SK-N-SH (cell line): Measurements from ENCODE around the gene GATAD2B.

Experiments
- EP300 ChIP-seq, 2 experiments: IDR thresholded peaks; 2 replicates each; pipeline versions ENCODE4 v1.4.0 to v1.6.1; 2012; ENCODE audit warnings: borderline replicate concordance in 1 of 2, low read depth in 1 of 2, low read length in 1 of 2
- EZH2phosphoT487 ChIP-seq: fragments of 200-600 bp; sonication (generic); IDR thresholded peaks from 2 replicates; pipeline ENCODE4 v1.6.1; 2017; ENCODE audit warnings: low read depth, mixed run types, mild to moderate bottlenecking, antibody characterized with exemption, moderate library complexity, borderline replicate concordance
- GABPA ChIP-seq: IDR thresholded peaks from 2 replicates; pipeline ENCODE4 v1.4.0; 2012; ENCODE audit warnings: low read depth, mild to moderate bottlenecking
- JUND ChIP-seq: IDR thresholded peaks from 2 replicates; pipeline ENCODE4 v1.4.0; 2012
- MXI1 ChIP-seq: IDR thresholded peaks from 2 replicates; pipeline ENCODE4 v1.6.1; 2012; ENCODE audit warnings: mild to moderate bottlenecking, low read depth, low read length, improper control_type of control experiment
- NRF1 ChIP-seq: IDR thresholded peaks from 2 replicates; pipeline ENCODE4 v1.6.1; 2012; ENCODE audit warnings: low read depth, mild to moderate bottlenecking, low read length
- POLR2AphosphoS5 ChIP-seq: IDR thresholded peaks from 2 replicates; pipeline ENCODE4 v1.6.1; 2012; ENCODE audit warnings: low read depth, low read length
- SIN3A ChIP-seq: IDR thresholded peaks from 2 replicates; pipeline ENCODE4 v1.6.1; 2012; ENCODE audit warnings: low read depth, mild to moderate bottlenecking, low read length, moderate library complexity, borderline replicate concordance
- TF ChIP-seq, protein P1 (sequence below): fragments of 200-600 bp; sonication (generic); IDR thresholded peaks from 2 replicates; pipeline ENCODE4 v1.6.1; 2017; ENCODE audit warnings: antibody characterized with exemption, mild to moderate bottlenecking, moderate library complexity
- TF ChIP-seq, protein P2 (sequence below): IDR thresholded peaks from 2 replicates; pipeline ENCODE4 v1.4.0; 2012; ENCODE audit warnings: low read depth, borderline replicate concordance
- TF ChIP-seq, protein P3 (sequence below): IDR thresholded peaks from 2 replicates; pipeline ENCODE4; 2012
- TF ChIP-seq, protein P4 (sequence below): IDR thresholded peaks from 2 replicates; pipeline ENCODE4 v1.6.1; 2012; ENCODE audit warnings: mild to moderate bottlenecking, low read depth, low read length, moderate library complexity

DNA sequence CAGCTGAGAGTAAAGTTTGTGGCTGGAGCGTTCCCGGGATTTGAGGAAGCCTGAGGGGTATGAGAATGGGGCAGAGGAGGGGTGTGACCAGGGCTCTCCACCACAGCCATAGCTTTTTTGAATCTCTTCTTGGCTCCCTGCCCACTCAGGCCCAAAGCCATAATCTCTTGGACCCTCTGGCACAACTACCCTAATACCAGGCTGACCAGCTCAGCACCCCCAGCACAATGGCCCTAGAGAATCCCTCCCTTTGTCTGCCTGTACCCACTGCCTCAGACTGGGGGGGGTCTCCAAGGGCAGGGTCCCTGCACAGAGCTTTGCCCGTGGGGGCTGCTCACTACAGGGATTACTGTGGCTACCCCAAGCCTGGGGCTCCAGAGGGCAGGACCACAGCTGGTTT, 16.2 kb upstream of the GATAD2B start:
- no peak for TF ChIP-seq MXI1
- TF ChIP-seq, protein P1, sequence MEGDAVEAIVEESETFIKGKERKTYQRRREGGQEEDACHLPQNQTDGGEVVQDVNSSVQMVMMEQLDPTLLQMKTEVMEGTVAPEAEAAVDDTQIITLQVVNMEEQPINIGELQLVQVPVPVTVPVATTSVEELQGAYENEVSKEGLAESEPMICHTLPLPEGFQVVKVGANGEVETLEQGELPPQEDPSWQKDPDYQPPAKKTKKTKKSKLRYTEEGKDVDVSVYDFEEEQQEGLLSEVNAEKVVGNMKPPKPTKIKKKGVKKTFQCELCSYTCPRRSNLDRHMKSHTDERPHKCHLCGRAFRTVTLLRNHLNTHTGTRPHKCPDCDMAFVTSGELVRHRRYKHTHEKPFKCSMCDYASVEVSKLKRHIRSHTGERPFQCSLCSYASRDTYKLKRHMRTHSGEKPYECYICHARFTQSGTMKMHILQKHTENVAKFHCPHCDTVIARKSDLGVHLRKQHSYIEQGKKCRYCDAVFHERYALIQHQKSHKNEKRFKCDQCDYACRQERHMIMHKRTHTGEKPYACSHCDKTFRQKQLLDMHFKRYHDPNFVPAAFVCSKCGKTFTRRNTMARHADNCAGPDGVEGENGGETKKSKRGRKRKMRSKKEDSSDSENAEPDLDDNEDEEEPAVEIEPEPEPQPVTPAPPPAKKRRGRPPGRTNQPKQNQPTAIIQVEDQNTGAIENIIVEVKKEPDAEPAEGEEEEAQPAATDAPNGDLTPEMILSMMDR = no peak
- TF ChIP-seq SIN3A = no peak
- no peak for TF ChIP-seq POLR2AphosphoS5
- TF ChIP-seq JUND = no peak
- TF ChIP-seq GABPA = no peak
- TF ChIP-seq EZH2phosphoT487 = no peak
- no peak for TF ChIP-seq NRF1
- TF ChIP-seq, protein P2, sequence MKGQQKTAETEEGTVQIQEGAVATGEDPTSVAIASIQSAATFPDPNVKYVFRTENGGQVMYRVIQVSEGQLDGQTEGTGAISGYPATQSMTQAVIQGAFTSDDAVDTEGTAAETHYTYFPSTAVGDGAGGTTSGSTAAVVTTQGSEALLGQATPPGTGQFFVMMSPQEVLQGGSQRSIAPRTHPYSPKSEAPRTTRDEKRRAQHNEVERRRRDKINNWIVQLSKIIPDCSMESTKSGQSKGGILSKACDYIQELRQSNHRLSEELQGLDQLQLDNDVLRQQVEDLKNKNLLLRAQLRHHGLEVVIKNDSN = no peak
- TF ChIP-seq EP300 (IDR thresholded peaks at IDR 0.05; ENCODE audit: borderline replicate concordance in 1 of 2, low read depth in 1 of 2, low read length in 1 of 2) = no peak
- TF ChIP-seq, protein P3, sequence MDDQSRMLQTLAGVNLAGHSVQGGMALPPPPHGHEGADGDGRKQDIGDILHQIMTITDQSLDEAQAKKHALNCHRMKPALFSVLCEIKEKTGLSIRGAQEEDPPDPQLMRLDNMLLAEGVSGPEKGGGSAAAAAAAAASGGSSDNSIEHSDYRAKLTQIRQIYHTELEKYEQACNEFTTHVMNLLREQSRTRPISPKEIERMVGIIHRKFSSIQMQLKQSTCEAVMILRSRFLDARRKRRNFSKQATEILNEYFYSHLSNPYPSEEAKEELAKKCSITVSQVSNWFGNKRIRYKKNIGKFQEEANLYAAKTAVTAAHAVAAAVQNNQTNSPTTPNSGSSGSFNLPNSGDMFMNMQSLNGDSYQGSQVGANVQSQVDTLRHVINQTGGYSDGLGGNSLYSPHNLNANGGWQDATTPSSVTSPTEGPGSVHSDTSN = no peak
- TF ChIP-seq, protein P4, sequence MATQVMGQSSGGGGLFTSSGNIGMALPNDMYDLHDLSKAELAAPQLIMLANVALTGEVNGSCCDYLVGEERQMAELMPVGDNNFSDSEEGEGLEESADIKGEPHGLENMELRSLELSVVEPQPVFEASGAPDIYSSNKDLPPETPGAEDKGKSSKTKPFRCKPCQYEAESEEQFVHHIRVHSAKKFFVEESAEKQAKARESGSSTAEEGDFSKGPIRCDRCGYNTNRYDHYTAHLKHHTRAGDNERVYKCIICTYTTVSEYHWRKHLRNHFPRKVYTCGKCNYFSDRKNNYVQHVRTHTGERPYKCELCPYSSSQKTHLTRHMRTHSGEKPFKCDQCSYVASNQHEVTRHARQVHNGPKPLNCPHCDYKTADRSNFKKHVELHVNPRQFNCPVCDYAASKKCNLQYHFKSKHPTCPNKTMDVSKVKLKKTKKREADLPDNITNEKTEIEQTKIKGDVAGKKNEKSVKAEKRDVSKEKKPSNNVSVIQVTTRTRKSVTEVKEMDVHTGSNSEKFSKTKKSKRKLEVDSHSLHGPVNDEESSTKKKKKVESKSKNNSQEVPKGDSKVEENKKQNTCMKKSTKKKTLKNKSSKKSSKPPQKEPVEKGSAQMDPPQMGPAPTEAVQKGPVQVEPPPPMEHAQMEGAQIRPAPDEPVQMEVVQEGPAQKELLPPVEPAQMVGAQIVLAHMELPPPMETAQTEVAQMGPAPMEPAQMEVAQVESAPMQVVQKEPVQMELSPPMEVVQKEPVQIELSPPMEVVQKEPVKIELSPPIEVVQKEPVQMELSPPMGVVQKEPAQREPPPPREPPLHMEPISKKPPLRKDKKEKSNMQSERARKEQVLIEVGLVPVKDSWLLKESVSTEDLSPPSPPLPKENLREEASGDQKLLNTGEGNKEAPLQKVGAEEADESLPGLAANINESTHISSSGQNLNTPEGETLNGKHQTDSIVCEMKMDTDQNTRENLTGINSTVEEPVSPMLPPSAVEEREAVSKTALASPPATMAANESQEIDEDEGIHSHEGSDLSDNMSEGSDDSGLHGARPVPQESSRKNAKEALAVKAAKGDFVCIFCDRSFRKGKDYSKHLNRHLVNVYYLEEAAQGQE = no peak
